SU-DHL-6 (cell line): ENCODE results near the gene LNX1.

Source experiments
- CTCF ChIP-seq: fragments of 200-600 bp; sonication (generic); IDR thresholded peaks from one replicate; pipeline ENCODE4 v1.5.1; 2017; ENCODE audit warnings: antibody characterized with exemption, mild to moderate bottlenecking, low read length, moderate library complexity; ENCODE audit not compliant: insufficient read depth, poor library complexity, severe bottlenecking
- EZH2phosphoT487 ChIP-seq: fragments of 200-600 bp; sonication (generic), shearing (Covaris generic); conservative IDR thresholded peaks from 2 replicates; pipeline ENCODE4 v1.6.1; 2018; ENCODE audit warnings: mild to moderate bottlenecking, antibody characterized with exemption, low read length, moderate library complexity, mixed read lengths

GRCh38 chr4:53617101-53617680 lies 25.9 kb upstream of the LNX1 start:
- no peak for TF ChIP-seq CTCF
- no peak for TF ChIP-seq EZH2phosphoT487
